GM13976 (cell line): Measurements from ENCODE around the gene SEPTIN5.

Source experiments
- DNase-seq: peaks from one replicate; pipeline ENCODE4 v3.0.0; 2012; ENCODE audit warnings: low spot score
- CTCF ChIP-seq: IDR thresholded peaks from 2 replicates; pipeline ENCODE4 v1.5.1; 2012; ENCODE audit warnings: borderline replicate concordance, mild to moderate bottlenecking; ENCODE audit not compliant: insufficient read depth; ENCODE audit errors: extremely low read depth, missing control alignments, control extremely low read depth
- in situ Hi-C: fragments of 300-500 bp; cut with MboI; formaldehyde crosslinking; loops from one replicate; pipeline ENCODE4 v1.12.0; 2022; ENCODE audit warnings: low sequenced_read_pairs, mixed read lengths, inconsistent platforms; ENCODE audit not compliant: unreplicated experiment

The SEPTIN5 gene

GRCh38 chr22:19700790-19701419 lies 13.4 kb upstream of the SEPTIN5 start:
- DNase-seq = no peak
- in situ Hi-C loops = no loop called here
- no peak for TF ChIP-seq CTCF

- no peak for DNase-seq
- no peak for TF ChIP-seq CTCF
- in situ Hi-C loops = no loop called here
These were observed 12.7 kb upstream of the SEPTIN5 start for GRCh38 chr22:19701420-19702145.

- no peak for DNase-seq
- TF ChIP-seq CTCF = no peak
These were observed 10.4 kb upstream of the SEPTIN5 start for GRCh38 chr22:19703869-19704268.

GRCh38 chr22:19704355-19705015 lies 9.8 kb upstream of the SEPTIN5 start:
- DNase-seq = no peak
- no peak for TF ChIP-seq CTCF
- in situ Hi-C loops = no loop called here

More at GRCh38 chr22:19703869-19704268, 10.4 kb upstream of the SEPTIN5 start:
- in situ Hi-C loops = no loop called here

- in situ Hi-C loops = no loop called here
- no peak for TF ChIP-seq CTCF
- no peak for DNase-seq
These were observed 8.9 kb upstream of the SEPTIN5 start for GRCh38 chr22:19705181-19705934.

GRCh38 chr22:19706661-19707151 lies 7.6 kb upstream of the SEPTIN5 start:
- TF ChIP-seq CTCF = no peak
- in situ Hi-C loops = no loop called here
- DNase-seq = no peak
